ENCODE results near the gene SLC34A2. TPM values are rescaled to one million over a fixed set of nuclear protein-coding genes. Genes with fewer than 3 reads are reported as not detected.

The SLC34A2 gene
- total and polyA plus RNA-seq, 12 donors = 0.20 to 2.3 (median 1.9) TPM; not detected in 9

- H3K27me3 ChIP-seq = no peaks in the 10 kb centered on the region
- WGBS, 4 donors = 81 to 100% (median 82%) methylated on average over 3 of the region's 3 CpGs
- H3K36me3 ChIP-seq (replicated peaks in 1 of 2) = no peaks in the 10 kb centered on the region
- intact Hi-C loops (cut with DNase I) = no loop called here
- no peak overlapping the region for H3K4me3 ChIP-seq
- H3K27ac ChIP-seq = no peak overlapping the region
- no peak for DNase-seq
- H3K4me1 ChIP-seq (replicated peaks in 1 of 2) = no peaks in the 10 kb centered on the region
- no peaks in the 10 kb centered on the region for H3K9me3 ChIP-seq (replicated peaks in 1 of 3)
- TF ChIP-seq, protein P1, sequence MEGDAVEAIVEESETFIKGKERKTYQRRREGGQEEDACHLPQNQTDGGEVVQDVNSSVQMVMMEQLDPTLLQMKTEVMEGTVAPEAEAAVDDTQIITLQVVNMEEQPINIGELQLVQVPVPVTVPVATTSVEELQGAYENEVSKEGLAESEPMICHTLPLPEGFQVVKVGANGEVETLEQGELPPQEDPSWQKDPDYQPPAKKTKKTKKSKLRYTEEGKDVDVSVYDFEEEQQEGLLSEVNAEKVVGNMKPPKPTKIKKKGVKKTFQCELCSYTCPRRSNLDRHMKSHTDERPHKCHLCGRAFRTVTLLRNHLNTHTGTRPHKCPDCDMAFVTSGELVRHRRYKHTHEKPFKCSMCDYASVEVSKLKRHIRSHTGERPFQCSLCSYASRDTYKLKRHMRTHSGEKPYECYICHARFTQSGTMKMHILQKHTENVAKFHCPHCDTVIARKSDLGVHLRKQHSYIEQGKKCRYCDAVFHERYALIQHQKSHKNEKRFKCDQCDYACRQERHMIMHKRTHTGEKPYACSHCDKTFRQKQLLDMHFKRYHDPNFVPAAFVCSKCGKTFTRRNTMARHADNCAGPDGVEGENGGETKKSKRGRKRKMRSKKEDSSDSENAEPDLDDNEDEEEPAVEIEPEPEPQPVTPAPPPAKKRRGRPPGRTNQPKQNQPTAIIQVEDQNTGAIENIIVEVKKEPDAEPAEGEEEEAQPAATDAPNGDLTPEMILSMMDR (IDR thresholded peaks at IDR 0.05) = no peak
- no peak for TF ChIP-seq POLR2A (IDR thresholded peaks at IDR 0.05)
Observed at GRCh38 chr4:25677157-25677556, 21.5 kb downstream of the SLC34A2 start.

- Histone ChIP-seq H3K36me3 (replicated peaks in 1 of 2) (no peaks in the 10 kb centered on the region), H3K27ac (no peak overlapping the region), H3K27me3 (no peaks in the 10 kb centered on the region), H3K9me3 (replicated peaks in 1 of 3) (no peaks in the 10 kb centered on the region), H3K4me1 (replicated peaks in 1 of 2) (no peaks in the 10 kb centered on the region), H3K4me3 (no peak overlapping the region)
- WGBS, 4 donors = 82 to 88% (median 85%) methylated on average over 5 of the region's 5 CpGs
- no peak for TF ChIP-seq POLR2A (IDR thresholded peaks at IDR 0.05)
- TF ChIP-seq, protein P1 (IDR thresholded peaks at IDR 0.05) = no peak
- intact Hi-C loops (cut with DNase I) = no loop called here
- no peak for DNase-seq
Observed at GRCh38 chr4:25677943-25678342, 22.3 kb downstream of the SLC34A2 start.

- no peaks in the 10 kb centered on the region for H3K4me1 ChIP-seq (replicated peaks in 1 of 2)
- H3K4me3 ChIP-seq = no peak overlapping the region
- TF ChIP-seq, protein P1 (IDR thresholded peaks at IDR 0.05) = no peak
- TF ChIP-seq POLR2A (IDR thresholded peaks at IDR 0.05) = no peak
- peaks cover 0 to 9% (median 0%) of the 10 kb centered on the region in 3 donors for H3K9me3 ChIP-seq (replicated peaks in 1 of 3)
- no peaks in the 10 kb centered on the region for H3K27me3 ChIP-seq
- H3K27ac ChIP-seq = no peak overlapping the region
- 80 to 94% (median 88%) methylated on average over 7 of the region's 7 CpGs for WGBS, 4 donors
- H3K36me3 ChIP-seq (replicated peaks in 1 of 2) = no peaks in the 10 kb centered on the region
- intact Hi-C loops (cut with DNase I) = no loop called here
- DNase-seq = no peak
Observed at GRCh38 chr4:25687773-25688172, 32.1 kb downstream of the SLC34A2 start.

GRCh38 chr4:25694466-25694865 is 38.8 kb downstream of the SLC34A2 start:
- Histone ChIP-seq H3K9me3 (replicated peaks in 1 of 3) (peaks cover 0 to 9% (median 0%) of the 10 kb centered on the region in 3 donors), H3K4me3 (no peak overlapping the region), H3K27me3 (no peaks in the 10 kb centered on the region), H3K36me3 (replicated peaks in 1 of 2) (no peaks in the 10 kb centered on the region), H3K4me1 (replicated peaks in 1 of 2) (no peaks in the 10 kb centered on the region), H3K27ac (no peak overlapping the region)
- 53 to 61% (median 61%) methylated on average over 3 of the region's 3 CpGs for WGBS, 4 donors
- intact Hi-C loops (cut with DNase I) = no loop called here
- no peak for DNase-seq
- TF ChIP-seq POLR2A (IDR thresholded peaks at IDR 0.05) = no peak
- TF ChIP-seq, protein P1 (IDR thresholded peaks at IDR 0.05) = no peak
